ENCODE data around the gene C2orf72.

GRCh38 chr2:231013820-231014219 lies 23.5 kb upstream of the C2orf72 start:
- TF ChIP-seq CTCF (IDR thresholded peaks at IDR 0.05) = no peak
- TF ChIP-seq POLR2A (IDR thresholded peaks at IDR 0.05) = no peak
